Spleen (tissue), 11 donors: ENCODE results near the gene UNC119B. TPM values are rescaled to one million over a fixed set of nuclear protein-coding genes. Genes with fewer than 3 reads are reported as not detected.

Experiments
- DNase-seq: peaks from one replicate; pipeline ENCODE4 v3.0.0-alpha.2; 2020
- H3K27ac ChIP-seq, 8 donors: fragments of 200-600 bp; sonication (generic) in 7 of 8; 1 replicate in 4 of 8; 2 replicates in 4 of 8; pipeline versions ENCODE4 v1.5.0 to v1.8.0; 2016 to 2021; ENCODE audit warnings: inconsistent platforms in 4 of 8, mild to moderate bottlenecking in 4 of 8, moderate library complexity in 1 of 8
- H3K27me3 ChIP-seq, 7 donors: fragments of 200-600 bp; sonication (generic) in 6 of 7; replicated peaks in 1 of 7; 1 replicate in 4 of 7; 2 replicates in 3 of 7; pipeline versions ENCODE4 v1.5.0 to v1.8.0; 2016 to 2021; ENCODE audit warnings: inconsistent platforms in 3 of 7, mild to moderate bottlenecking in 1 of 7
- H3K36me3 ChIP-seq, 6 donors: fragments of 200-600 bp; sonication (generic) in 5 of 6; 1 replicate in 4 of 6; 2 replicates in 2 of 6; pipeline versions ENCODE4 v1.5.0 to v1.8.0; 2016 to 2021; ENCODE audit warnings: inconsistent platforms in 2 of 6
- H3K4me1 ChIP-seq, 6 donors: fragments of 200-600 bp; sonication (generic) in 5 of 6; 1 replicate in 3 of 6; 2 replicates in 3 of 6; pipeline versions ENCODE4 v1.5.0 to v1.8.0; 2016 to 2021; ENCODE audit warnings: inconsistent platforms in 3 of 6
- H3K4me3 ChIP-seq, 8 donors: fragments of 200-600 bp; sonication (generic) in 7 of 8; 1 replicate in 4 of 8; 2 replicates in 4 of 8; pipeline versions ENCODE4 v1.5.0 to v1.8.0; 2016 to 2021; ENCODE audit warnings: inconsistent platforms in 4 of 8, mild to moderate bottlenecking in 4 of 8, moderate library complexity in 2 of 8
- H3K9me3 ChIP-seq, 8 donors: fragments of 200-600 bp; sonication (generic) in 7 of 8; 1 replicate in 4 of 8; 2 replicates in 4 of 8; pipeline versions ENCODE4 v1.5.0 to v1.8.0; 2016 to 2021; ENCODE audit warnings: inconsistent platforms in 4 of 8
- CTCF ChIP-seq, 11 experiments: fragments of 200-600 bp in 7 of 11; fragments of 450-650 bp in 4 of 11; sonication (generic) in 4 of 11; IDR thresholded peaks in 8 of 11; conservative IDR thresholded peaks in 3 of 11; 1 replicate in 7 of 11; 2 replicates in 4 of 11; pipeline versions ENCODE4 v1.4.0 to v1.8.0; 2016 to 2021; ENCODE audit warnings: antibody characterized with exemption in 11 of 11, inconsistent platforms in 4 of 11, mild to moderate bottlenecking in 1 of 11
- POLR2A ChIP-seq, 3 donors: fragments of 450-650 bp; IDR thresholded peaks; one replicate each; pipeline ENCODE4 v1.5.1; 2017; ENCODE audit warnings: antibody characterized with exemption in 3 of 3, mild to moderate bottlenecking in 1 of 3
- POLR2AphosphoS5 ChIP-seq, 3 donors: sonication (generic); formaldehyde crosslinking; IDR thresholded peaks; one replicate each; pipeline ENCODE4 v1.5.1; 2017; ENCODE audit warnings: antibody characterized with exemption in 3 of 3
- WGBS, 5 donors: extraction: QIAGEN DNeasy Blood & Tissue Kit in 3 of 5; methylation state at CpG; one replicate each; pipeline versions ENCODE4 v1.1.5 to v1.1.7; 2013 to 2018; 5-methylcytosine and 5-hydroxymethylcytosine counted together
- intact Hi-C: fragments of 100-400 bp; cut with DNase I; formaldehyde crosslinking; loops from one replicate; pipeline ENCODE4 v1.15.0; 2023; ENCODE audit warnings: low total_unique reads
- polyA plus RNA-seq, 3 donors: library from polyadenylated mRNA; stranded (reverse); fragments of 200-250 nt; gene quantifications; one replicate each; pipeline ENCODE4 v1.2.1, GENCODE V29; 2013
- total RNA-seq, 7 donors: library from RNA; depleted of rRNA in 3 of 7; stranded (reverse); fragments of >200 nt in 3 of 7; fragmentation: NEBNext Ultra II Directional in 4 of 7; extraction: Animal tissue kit (Norgen Biotek cat#: 25700) in 4 of 7; gene quantifications; one replicate each; pipeline versions ENCODE4 v1.1.0 to v1.2.1, GENCODE V29; 2016 to 2021
- donor health status: healthy with polysubstance abuse.
- donor health status: DM: no; HTN: no; CAD: no; lungs with moderate emphysema.
- donor health status: DM: no; HTN: no; CAD: no.
- donor health status: Bipolar disorder and iron deficiency.
- donor health status: healthy.
- donor health status: DM: no; HTN: no; CAD: no.
- donor health status: DM: yes; HTN: yes; CAD: no.

Gene UNC119B
- total and polyA plus RNA-seq, 10 donors = 5.5 to 32.2 (median 20.0) TPM

GRCh38 chr12:120725151-120725658, 14.9 kb downstream of the UNC119B start:
- WGBS, 5 donors = 27 to 38% (median 33%) methylated on average over 14 of the region's 14 CpGs
- Histone ChIP-seq H3K27ac (peak overlapping the region; percentile 57 to 90 (median 84)), H3K9me3 (no peaks in the 10 kb centered on the region), H3K36me3 (peaks cover 7 to 77% (median 34%) of the 10 kb centered on the region in 6 donors), H3K4me1 (peaks cover 6 to 60% (median 29%) of the 10 kb centered on the region in 6 donors), H3K4me3 (peak overlapping the region; percentile 59 to 91 (median 71)), H3K27me3 (no peaks in the 10 kb centered on the region)
- intact Hi-C loops = loop anchor here (10.0 kb wide), 1 partner anchor 240 kb away; no protein-coding TSS in a partner anchor
- no peak for TF ChIP-seq POLR2A (IDR thresholded peaks at IDR 0.05)
- no peak for TF ChIP-seq POLR2AphosphoS5 (IDR thresholded peaks at IDR 0.05)
- TF ChIP-seq CTCF (IDR thresholded peaks at IDR 0.05 in 8 of 11, conservative IDR thresholded peaks at IDR 0.05 in 3 of 11) = no peak
- no peak for DNase-seq

- H3K4me3 ChIP-seq = peak within 1 kb of the TSS; percentile 59 to 91 (median 71)
- DNase-seq = peak; percentile 98
- peak within 1 kb of the TSS; percentile 57 to 90 (median 84) for H3K27ac ChIP-seq
- no peaks in the 10 kb centered on the region for H3K27me3 ChIP-seq
- intact Hi-C loops = loop anchor here (10.0 kb wide), 1 partner anchor 239 kb away; no protein-coding TSS in a partner anchor
- TF ChIP-seq POLR2AphosphoS5 (IDR thresholded peaks at IDR 0.05) (peak; percentile 85 to 92 (median 89)), POLR2A (IDR thresholded peaks at IDR 0.05) (peak in 1 of 3 donors; percentile 16), CTCF (IDR thresholded peaks at IDR 0.05 in 8 of 11, conservative IDR thresholded peaks at IDR 0.05 in 3 of 11) (peak in 3 of 11 experiments; percentile 12 to 46 (median 27))
- peaks cover 6 to 77% (median 32%) of the 10 kb centered on the region in 6 donors for H3K36me3 ChIP-seq
- H3K4me1 ChIP-seq = peaks cover 6 to 53% (median 29%) of the 10 kb centered on the region in 6 donors
- WGBS, 5 donors = 6 to 13% (median 9%) methylated on average over 32 to 66 of the region's 66 CpGs
- no peaks in the 10 kb centered on the region for H3K9me3 ChIP-seq
Observed at GRCh38 chr12:120725659-120726509, 15.6 kb downstream of the UNC119B start, which contains the start of gene ACADS. TSS of gene ACADS (plus strand) at chr12:120725826. CDS start at chr12:120725886, 60 bp downstream.

GRCh38 chr12:120726510-120726793, 16.2 kb downstream of the UNC119B start:
- Histone ChIP-seq H3K4me1 (peaks cover 6 to 47% (median 28%) of the 10 kb centered on the region in 6 donors), H3K4me3 (peak overlapping the region; percentile 59 to 91 (median 71)), H3K27ac (peak overlapping the region in 6 of 8 donors; percentile 82 to 90 (median 86)), H3K9me3 (no peaks in the 10 kb centered on the region), H3K36me3 (peaks cover under 1 to 77% (median 29%) of the 10 kb centered on the region in 6 donors), H3K27me3 (no peaks in the 10 kb centered on the region)
- intact Hi-C loops = loop anchor here (10.0 kb wide), 1 partner anchor 238 kb away; no protein-coding TSS in a partner anchor
- WGBS, 5 donors = 75 to 93% (median 85%) methylated on average over 9 of the region's 9 CpGs
- no peak for DNase-seq
- no peak for TF ChIP-seq POLR2AphosphoS5 (IDR thresholded peaks at IDR 0.05)
- no peak for TF ChIP-seq CTCF (IDR thresholded peaks at IDR 0.05 in 8 of 11, conservative IDR thresholded peaks at IDR 0.05 in 3 of 11)
- TF ChIP-seq POLR2A (IDR thresholded peaks at IDR 0.05) = no peak
